ENCODE measurements around the gene TMEM161A. TPM values are rescaled to one million over a fixed set of nuclear protein-coding genes. Genes with fewer than 3 reads are reported as not detected.

Gene TMEM161A
- total and polyA plus RNA-seq, 2 of the 13 experiments (the other 11 are each of a cell fraction or from before 2014, with no cell fraction given) = 25.9 to 31.4 TPM

- 0 out of 2 replicates have a peak, but pooled peaks have one; percentile 7 for TF ChIP-seq SMC3 (IDR thresholded peaks at IDR 0.05; ENCODE audit: low read length)
- no peak for TF ChIP-seq XBP1 (CRISPR knock-in tag; IDR thresholded peaks at IDR 0.05)
- TF ChIP-seq ASH2L (IDR thresholded peaks at IDR 0.05; ENCODE audit: insufficient read length, low read depth, low read length) = peak; percentile 51
- TF ChIP-seq KLF12 (CRISPR knock-in tag; IDR thresholded peaks at IDR 0.05; ENCODE audit: borderline replicate concordance) = no peak
- TF ChIP-seq ZXDC (CRISPR knock-in tag; IDR thresholded peaks at IDR 0.05) = no peak
- TF ChIP-seq ZNF619 (CRISPR knock-in tag; IDR thresholded peaks at IDR 0.05) = no peak
- TF ChIP-seq ZNF761 (CRISPR knock-in tag; conservative IDR thresholded peaks at IDR 0.05) = no peak
- 0 out of 2 replicates have a peak, but pooled peaks have one; percentile 25 for TF ChIP-seq MIXL1 (CRISPR knock-in tag; IDR thresholded peaks at IDR 0.05)
- TF ChIP-seq MTF1 (CRISPR knock-in tag; IDR thresholded peaks at IDR 0.05) = no peak
- TF ChIP-seq THAP9 (CRISPR knock-in tag; IDR thresholded peaks at IDR 0.05; ENCODE audit: borderline replicate concordance) = no peak
- no peak for TF ChIP-seq KDM4B (CRISPR knock-in tag; IDR thresholded peaks at IDR 0.05)
- TF ChIP-seq ZSCAN20 (CRISPR knock-in tag; IDR thresholded peaks at IDR 0.05; ENCODE audit: borderline replicate concordance) = no peak
- no peak for TF ChIP-seq PLRG1 (conservative IDR thresholded peaks at IDR 0.05)
- TF ChIP-seq ZNF101 (CRISPR knock-in tag; IDR thresholded peaks at IDR 0.05; ENCODE audit: borderline replicate concordance, low read depth) = no peak
- TF ChIP-seq KDM1A (CRISPR knock-in tag; IDR thresholded peaks at IDR 0.05) = no peak
- no peak for TF ChIP-seq CBX1 (IDR thresholded peaks at IDR 0.05; ENCODE audit: low read depth)
- no peak for TF ChIP-seq SYNCRIP (IDR thresholded peaks at IDR 0.05; ENCODE audit: insufficient read depth, low read depth, low read length)
- TF ChIP-seq THRA (CRISPR knock-in tag; IDR thresholded peaks at IDR 0.05; ENCODE audit: borderline replicate concordance) = no peak
- no peak for TF ChIP-seq SP2 (CRISPR knock-in tag; IDR thresholded peaks at IDR 0.05)
- peak; percentile 60 for TF ChIP-seq ZNF687 (CRISPR knock-in tag; IDR thresholded peaks at IDR 0.05)
These were observed 43.8 kb downstream of the TMEM161A start (continued) for GRCh38 chr19:19094513-19094912.
